ENCODE measurements around the gene GLRB.
"Not testable (repeated sequence)": the region's sequence is repeated elsewhere in the genome, so short reads cannot be mapped to it uniquely, and the experiment has no call there.

GLRB gene

DNA sequence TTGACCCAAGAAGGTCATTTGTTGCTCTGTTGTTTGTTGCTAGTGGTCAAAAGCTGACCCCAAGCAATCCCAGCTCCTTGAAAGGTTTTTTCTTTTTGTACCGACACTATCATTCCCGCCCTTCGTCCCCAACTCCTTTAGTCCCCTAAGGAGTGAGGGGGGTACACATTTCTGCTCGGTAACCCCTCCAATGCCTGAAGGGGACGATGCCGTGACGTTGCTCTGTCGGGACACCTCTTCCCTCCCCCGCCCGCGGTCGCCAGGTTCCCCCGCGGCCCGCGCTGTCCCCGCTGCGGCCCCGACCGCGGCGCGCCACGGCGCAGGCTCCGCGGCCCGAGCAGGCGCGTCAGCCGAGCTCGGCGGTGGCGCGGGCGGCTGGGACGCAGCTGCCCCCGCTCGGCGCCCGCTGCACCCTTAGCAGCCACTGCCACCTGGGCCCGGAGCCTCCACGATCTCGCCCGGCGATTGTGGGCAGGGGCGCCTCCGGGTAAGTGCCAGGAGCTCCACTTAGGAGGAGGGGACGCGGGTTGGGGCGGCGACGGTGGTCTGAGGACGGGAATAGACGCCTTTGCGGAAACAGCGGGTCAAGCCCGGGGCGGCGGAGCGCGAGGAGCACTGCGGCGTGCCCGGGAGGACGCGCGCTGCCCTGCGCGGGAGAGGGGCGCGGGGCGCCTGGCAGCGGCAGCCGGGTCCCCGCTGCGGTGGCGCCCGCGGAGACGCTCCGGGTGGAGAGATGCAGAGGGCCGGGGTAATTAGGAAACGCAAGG lies at the start of gene GLRB:
TSS of gene GLRB (plus strand) at position 340 of the 767 bp plus-strand sequence. CDS start 1,875 bp downstream, outside the sequence.
- DNase-seq: peak; percentile 11

DNA sequence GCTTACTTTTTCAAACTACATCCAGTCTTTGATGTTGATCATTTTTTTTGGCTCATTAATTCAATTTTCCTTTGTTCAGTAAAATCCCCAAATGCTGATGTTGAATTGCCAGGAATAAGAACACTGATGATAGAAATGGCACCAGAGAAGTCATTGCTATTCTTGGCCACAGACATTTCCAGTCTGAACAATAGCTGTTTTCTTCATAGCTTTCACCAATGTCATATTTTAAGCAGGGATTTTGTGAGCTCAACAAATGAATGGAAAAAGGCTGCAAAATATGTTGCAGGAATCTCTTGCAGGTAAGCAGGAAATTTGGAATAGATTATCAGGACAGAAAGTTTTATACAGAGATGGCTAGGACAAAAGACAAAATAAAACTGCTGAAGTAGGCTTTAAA lies 40.5 kb upstream of the GLRB start:
- DNase-seq: no peak

DNA sequence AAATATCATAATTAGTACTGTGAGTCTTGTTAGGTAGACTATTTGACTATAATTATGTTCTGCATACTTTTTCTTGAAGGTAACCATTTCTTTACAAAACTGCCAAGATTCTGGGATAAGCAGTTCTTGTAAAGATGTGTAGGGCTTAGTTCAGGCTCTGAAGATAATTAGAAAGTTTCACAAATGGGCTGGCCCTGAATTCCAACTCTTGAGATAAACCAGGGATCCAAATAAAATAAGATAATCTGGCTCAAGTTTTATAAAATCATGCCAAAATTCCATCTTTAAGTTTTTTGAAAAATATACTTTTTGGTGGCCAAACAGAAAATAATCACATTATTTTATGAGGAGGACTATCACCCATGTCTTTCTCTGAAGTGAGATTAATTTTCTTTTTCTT lies 35.5 kb upstream of the GLRB start:
- no peak for DNase-seq

DNA sequence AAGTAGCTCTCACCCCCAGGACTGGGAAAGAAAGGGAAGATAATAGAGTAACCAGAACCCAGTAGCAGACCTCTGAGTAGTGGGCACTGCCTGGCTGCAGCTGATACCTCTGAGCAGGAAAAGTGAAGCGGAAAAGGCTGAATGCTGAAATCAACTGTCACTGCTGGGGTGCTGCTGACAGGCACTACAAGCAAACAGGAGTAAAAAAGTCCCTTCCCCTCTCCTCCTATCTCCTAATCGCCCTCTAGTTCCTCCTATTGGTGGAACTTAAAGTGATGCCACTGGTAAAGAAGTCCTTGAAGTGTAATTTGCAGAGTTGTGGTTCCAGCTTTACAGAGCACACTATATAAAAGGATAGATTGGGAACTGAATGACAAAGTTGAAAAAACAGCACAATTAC lies 32.8 kb upstream of the GLRB start:
- DNase-seq: no peak

DNA sequence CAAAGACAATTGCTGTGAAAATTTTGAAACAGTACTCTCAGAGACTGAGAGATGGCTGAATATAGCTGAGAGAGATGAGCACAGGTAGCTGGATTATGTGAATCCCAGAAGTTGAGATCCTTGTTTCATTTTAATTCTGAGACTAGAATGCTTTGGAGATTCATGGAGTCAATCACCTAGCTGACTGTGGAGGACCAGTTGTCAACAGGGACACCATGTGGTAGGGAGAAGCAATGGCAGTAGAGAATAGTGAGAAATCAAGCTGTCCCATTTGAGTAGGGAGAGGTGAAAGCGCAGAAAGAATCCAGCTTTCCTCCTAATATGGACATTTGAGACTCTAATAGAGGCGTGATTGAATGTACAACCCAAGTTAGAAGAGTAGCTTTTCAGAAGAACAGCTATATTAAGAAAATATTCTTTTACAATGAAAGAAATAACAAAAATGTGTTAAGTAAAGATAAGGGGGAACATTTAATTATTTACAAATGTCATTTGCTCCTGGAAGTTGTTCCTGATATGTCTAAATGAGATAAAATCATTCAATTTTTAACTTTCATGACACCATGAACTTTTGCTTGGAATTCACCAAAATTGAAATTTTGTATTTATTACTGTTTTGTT lies 30.3 kb upstream of the GLRB start:
- DNase-seq: no peak

DNA sequence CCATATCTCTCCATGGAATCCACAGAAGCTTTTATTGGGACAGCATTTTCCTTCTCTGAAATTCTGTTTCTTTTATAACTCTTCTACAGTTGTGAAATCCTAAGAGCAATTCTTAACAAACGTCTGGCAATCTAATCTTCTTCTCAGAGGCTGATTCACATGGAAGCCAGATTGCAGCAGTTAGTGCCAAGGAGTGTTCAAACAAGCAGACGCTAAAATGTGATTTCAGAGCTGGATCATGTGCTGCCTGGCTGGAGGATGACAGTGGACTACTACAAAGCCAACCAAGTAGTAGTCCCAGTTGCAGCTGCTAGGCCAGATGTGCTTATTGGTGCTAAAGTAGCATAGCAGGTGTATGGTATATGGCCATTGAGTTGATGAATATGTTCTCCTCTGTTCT lies 27.7 kb upstream of the GLRB start:
- DNase-seq: no peak

DNA sequence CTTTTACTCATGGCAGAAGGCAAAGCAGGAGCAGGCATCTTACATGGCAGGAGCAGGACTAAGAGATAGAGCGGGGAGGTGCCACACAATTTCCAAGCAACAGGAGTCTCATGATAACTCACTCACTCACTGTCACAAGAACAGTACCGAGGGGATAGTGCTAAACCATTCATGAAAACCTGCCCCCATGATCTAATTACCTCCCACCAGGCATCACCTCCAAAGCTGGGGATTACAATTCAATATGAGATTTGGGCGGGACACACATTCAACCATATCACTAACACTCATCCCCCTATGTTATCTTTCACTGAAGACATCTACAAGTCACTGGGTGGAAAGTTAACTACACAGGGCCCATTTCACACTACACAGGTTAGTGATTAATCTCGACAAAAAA lies 25.4 kb upstream of the GLRB start:
- DNase-seq: no peak

DNA sequence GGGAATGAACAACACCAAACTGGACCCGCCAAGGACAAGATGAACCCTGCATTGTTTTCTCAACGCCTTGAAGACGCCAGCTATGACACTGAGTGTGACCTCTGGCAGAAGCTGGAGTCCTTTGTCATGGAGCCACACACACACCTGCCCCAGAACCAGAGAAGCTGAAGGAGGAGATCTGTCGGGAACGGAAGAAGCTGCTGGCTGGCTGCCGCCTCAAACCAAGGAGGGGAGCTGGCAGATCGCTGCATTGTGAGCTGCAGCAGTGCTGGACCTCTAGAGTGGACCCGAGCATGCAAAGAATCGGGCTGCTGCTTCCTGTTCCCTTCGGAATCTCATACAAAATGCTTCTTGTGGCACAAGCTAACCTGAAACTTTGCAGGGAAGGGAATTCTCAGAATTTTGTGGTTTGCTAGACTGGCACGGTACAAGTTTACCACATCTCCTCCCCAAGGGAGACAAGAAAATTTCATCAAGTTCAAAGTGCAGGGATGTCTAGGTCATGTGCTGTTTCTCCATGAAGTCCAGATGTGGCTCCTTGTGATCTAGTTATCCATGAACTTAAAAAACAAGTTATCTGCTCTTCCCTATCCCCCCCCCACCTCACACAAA lies 23.4 kb upstream of the GLRB start:
- no peak for DNase-seq

DNA sequence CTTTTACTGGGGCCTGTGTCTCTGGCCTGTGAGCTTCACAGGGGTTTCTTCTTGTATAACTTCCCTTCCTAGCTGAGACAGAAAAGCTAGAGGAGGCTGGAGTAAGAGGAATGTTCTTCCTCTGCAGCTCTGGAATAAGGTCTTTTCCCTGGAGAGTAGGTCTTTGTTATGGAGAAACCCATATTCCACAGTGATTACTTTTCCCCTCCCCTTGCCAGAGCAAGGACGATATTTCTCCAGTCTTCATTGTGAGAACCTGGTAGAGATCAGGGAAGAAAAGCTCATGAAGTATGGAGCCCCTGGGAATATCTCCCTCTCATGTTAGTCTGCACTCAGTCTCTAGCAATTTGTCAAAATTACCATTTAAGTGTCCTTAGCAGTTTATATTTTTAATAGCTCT lies 18.7 kb upstream of the GLRB start:
- no peak for DNase-seq

DNA sequence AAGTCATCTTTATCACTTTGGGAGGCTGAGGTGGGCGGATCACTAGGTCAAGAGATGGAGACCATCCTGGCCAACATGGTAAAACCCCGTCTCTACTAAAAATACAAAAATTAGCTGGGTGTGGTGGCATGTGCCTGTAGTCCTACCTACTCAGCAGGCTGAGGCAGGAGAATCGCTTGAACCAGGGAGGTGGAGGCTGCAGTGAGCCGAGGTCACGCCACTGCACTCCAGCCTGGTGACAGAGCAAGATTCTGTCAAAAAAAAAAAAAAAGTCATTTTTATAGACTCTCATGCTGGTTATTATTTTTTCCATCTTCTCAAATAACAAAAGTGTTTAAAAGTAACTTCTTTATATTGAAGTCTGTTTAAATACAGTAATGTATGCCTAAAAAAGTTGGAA lies 17.1 kb upstream of the GLRB start:
- not testable (repeated sequence) for DNase-seq

DNA sequence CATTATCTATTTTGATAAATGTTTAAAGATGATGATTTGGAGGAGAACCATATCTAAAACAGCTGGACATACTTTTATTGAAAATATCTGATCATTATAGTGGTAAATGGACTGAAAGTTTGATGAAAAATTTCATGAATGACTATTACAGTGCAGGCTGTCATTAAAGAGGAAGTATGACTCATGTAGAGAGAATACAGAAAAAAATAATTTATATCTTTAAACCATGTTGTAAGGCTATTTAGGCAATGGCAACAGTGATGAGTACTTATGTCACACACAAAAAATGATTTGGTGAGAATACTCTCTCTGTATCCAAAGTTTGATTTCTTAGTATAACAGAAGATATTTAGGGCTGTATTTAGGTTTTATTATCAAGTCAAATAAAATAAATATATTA lies 3.9 kb upstream of the GLRB start:
- DNase-seq: no peak

DNA sequence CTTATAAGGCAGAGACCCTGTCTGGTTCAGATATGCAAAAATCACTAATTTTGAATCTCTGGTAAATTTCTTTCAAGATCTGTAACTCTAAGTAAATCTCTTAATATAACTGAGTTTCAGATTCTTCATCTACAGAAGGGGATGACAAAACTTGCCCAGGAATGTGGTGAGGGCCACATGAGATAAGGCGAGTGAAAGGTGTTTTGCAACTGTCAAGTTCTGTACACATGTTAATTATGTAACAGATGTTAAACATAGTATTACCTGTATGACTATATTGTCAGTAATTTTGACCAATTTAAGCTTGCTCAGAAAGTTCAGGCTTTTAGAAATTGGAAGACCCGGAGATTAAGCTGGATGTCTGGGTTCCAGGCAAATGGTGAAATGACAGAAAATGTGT lies 549 bp upstream of the GLRB start:
- DNase-seq: no peak

DNA sequence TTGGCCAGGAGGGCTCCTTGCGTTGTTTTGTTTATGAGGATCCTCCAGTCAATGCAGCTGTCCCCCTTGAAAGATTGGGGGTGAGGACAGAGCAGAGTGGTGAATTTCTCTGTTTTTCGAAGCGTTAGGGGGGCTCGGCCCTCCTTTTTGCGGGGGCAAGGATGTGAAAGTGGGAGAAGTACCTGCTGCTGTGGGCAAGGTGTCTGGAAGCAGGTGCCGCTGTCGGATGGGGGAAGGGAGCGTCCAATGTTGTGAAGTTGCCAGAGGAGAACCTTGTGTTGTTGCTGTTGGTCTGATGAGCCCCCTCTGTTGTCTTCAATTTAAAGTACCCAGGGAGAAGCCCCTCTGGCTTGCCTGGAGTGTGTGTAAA lies 613 bp downstream of the GLRB start:
- no peak for DNase-seq

DNA sequence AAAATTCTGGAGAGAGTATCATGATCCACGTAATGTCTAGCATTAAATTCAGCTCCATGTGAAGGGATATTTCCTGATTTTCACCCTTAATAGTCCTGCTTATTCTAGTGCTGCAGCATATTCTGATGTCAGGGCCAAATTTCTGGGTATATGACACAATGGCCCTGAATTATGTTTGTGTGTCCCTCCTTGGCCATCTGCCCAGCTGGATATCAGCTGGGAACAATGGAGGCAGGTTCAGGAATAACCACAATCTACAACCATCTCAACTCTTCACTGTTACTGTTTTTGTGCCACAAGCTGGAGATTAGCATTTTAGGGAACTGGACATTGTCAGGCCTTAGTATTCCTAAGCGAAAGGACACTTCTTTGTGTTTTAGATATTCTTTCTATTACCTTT lies 3.5 kb downstream of the GLRB start:
- no peak for DNase-seq

DNA sequence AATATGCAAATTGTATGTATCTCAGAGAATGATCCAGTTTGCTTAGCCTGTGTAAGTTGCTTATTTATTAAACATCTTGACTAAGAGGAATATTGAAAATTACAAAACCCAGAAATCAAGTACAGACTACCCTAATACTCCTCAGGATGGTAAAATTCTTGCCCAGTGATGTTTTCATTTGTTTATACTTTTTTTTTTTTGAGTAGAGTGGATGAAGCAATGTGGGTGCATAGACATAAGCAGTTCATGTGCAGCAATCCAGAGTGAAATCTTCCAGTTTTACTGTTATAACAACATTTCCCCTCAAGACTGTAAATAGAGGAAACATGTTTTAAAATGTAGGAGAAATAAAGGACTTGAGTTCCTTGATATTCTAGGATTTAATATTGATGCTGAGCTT lies 4.7 kb downstream of the GLRB start:
- no peak for DNase-seq

DNA sequence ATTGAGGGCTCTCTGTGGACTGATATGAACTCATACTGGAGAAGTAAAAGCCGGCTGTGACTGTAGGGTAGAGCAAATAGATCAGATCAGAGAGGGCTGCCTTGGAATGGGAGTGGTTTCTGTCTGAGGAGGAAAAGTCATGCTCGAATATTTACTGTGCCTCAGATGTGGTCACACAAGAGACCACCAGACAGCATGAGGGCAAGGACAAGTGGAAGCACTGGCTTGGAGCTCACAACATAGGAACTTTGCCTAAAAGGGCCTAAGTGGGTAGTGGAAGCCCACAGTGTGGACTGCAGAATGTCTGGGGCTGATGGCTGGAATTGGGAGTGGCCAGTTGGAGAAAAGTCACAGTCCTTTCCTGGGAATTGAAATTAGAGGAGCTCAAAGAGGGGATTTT lies 19.8 kb downstream of the GLRB start:
- no peak for DNase-seq

DNA sequence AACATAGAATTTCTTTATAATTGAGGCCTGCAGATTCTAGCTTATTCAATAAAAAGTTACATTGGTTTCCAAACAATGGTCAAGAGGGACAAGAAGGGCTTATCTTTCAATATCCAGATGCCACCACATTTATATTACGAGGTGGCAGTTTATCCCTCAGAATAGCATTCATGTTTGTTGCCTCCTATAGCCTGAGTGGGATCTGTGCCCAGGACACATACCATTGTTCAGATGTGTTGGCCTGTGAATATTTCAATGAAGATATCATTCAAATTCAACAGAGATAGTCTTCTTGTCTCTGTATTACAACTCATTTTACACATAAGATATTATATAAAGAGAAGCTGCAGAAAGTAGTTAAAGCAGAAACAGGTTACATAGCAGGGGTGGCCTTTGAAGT lies 20.5 kb downstream of the GLRB start:
- DNase-seq: no peak

DNA sequence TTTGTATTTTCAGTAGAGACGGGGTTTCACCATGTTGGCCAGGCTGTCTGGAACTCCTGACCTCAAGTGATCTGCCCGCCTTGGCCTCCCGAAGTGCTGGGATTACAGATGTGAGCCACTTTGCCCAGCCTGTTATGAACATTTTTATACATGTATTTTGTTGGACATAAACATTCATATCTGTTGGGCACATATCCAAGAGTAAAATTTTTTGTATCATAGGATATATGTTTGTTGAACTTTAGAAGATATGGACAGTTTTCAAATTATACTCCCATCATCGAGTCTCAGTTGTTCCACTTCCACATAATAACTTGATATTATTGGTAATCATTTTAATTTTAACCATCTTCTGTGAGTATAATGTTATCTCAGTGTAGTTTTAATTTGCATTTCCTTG lies 23.6 kb downstream of the GLRB start:
- no peak for DNase-seq

DNA sequence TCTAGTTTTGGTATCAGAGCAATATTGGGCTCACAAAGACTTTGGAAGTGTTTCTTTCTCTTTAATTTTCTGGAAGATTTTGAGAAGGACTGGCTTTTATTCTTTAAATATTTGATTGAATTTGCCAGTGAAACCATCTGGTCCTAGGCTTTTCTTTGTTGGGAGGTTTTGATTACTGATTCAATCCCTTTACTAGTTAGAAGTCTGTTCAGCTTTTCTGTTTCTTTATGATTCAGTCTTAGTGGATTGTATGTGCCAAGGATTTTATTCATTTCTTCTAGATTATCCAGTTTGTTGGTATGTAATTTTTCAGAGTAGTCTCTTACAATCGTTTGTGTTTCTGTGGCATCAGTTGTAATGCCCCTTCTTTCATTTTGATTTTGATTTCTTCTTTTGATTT lies 28.6 kb downstream of the GLRB start:
- DNase-seq: no peak

DNA sequence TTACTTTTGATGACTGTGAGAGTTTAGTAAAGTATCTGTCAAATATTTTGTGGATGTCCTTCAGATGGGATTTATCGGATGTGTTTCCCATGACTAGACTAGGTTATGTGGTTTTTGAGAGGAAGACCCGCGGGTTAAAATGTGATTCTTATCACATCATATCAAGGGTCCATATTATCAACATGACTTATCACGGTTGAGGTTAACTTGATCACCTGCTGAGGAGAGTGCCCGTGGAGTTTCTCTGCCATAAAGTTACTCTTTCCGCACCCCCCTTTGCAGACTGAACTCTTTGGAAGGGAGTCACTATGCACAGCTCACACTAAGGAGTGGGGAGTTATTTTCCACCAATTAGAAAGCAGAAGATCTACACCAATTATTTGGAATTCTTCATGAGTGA lies 38.7 kb downstream of the GLRB start:
- no peak for DNase-seq

DNA sequence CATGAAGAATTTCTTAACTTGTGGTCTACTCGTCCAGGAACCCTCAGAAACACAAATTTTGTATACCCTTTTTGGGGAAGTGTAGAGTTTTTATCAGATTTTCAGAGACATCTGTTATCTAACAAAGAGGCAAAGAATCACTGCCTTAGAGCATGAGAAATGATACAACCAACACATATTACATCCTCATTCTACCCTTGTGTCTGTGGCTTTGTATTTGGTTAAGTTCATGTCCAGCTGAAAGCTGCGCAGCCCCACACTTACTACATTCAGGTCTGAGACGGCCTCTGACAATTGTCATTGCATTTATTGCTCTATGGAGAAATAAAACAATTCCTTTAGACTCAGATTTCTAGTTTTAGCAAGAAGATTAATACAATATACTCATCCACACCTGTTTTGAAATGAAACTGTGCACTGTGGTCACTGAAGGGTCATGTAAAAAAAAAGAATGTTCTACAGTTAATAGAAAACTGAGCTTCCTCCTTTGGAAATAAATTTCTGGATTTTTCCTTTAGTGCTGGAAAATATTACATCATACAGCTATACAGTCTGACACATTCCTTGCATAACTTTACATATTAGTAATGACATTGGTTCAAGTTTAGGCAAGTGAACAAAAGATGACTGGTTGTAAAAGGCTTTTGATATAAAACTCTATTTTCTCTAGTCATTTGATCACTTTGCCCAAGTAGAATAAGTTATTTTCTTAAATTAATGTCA lies 39.8 kb downstream of the GLRB start:
- DNase-seq: no peak

DNA sequence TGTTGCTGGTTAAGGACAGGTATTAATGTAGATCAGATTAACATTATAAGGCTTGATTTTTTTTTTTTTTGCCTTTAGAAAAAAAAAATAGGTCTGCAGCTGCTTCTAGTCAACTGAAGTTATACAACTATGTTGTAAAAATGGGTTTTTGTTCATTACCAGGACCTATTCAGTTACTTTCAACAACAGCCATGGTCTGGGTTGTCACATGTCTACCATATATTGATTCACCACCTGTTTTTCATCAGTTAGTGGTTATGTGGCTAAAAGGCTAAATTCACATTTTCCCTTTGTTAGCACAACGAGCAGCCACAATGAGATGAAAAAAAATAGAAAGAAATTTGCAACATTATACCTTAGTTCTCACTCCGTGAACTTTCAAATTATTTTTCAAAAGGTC lies 45.5 kb downstream of the GLRB start:
- no peak for DNase-seq

DNA sequence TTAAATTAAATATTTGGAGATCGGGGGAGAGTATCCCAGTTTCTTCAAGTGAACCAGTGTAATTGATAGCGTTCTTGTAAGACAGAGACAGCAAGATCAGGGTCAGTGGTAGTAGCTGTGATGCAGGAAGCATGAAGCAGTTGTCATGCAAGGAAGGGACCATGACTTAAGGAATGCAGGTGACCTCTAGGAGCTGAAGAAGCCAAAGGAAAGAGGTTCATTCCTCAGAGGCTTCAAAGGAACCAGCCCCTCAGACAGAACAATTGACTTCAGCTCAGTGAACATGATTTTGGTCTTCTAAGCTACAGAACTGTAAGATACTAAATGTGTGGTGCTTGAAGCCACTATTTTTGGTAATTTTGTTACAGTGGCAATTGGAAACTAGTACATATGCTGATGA lies 51.6 kb downstream of the GLRB start:
- no peak for DNase-seq

DNA sequence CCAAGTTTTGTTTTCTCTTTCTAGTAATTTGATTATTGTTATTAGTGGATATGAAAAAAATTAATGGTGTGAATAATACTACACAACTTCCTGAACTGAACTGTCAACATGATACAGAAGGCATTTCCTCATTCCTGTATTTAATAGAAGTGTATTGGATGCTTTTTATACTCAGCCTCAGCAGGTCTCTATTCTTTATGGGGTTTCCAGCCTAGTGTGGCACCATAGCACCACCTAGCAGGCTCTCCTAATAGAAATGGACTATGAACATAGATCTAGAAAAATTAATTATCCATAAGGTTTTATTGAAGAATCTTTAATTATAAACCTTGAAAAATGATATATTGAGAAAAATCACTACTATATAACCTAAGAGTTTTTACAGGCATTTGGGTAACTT lies 52.4 kb downstream of the GLRB start:
- DNase-seq: no peak

Measured in NCI-H774 (cell line).